ENCODE results near the gene ZFR2. TPM values are rescaled to one million over a fixed set of nuclear protein-coding genes. Genes with fewer than 3 reads are reported as not detected.

ZFR2 gene
- total RNA-seq, 1 donor from 2014 or later, result not detected

- Histone ChIP-seq H3K4me1 (no peaks in the 10 kb centered on the region), H3K4me3 (no peak overlapping the region), H3K27me3 (ENCODE audit: low read depth) (peaks cover 33% of the 10 kb centered on the region), H3K27ac (replicated peaks) (no peak overlapping the region), H3K36me3 (no peaks in the 10 kb centered on the region), H3K9me3 (replicated peaks) (peaks cover 22% of the 10 kb centered on the region)
- DNase-seq, result no peak
- TF ChIP-seq CTCF (IDR thresholded peaks at IDR 0.05; ENCODE audit: borderline replicate concordance), result no peak
- intact Hi-C loops (cut with micrococcal nuclease), result no loop called here
These were observed 75.0 kb downstream of the ZFR2 start for GRCh38 chr19:3793799-3794198.

- DNase-seq, result no peak
- H3K27ac ChIP-seq (replicated peaks), result no peak overlapping the region
- no peak for TF ChIP-seq CTCF (IDR thresholded peaks at IDR 0.05; ENCODE audit: borderline replicate concordance)
- no peak overlapping the region for H3K4me3 ChIP-seq
- H3K4me1 ChIP-seq, result no peaks in the 10 kb centered on the region
- no peaks in the 10 kb centered on the region for H3K36me3 ChIP-seq
- H3K9me3 ChIP-seq (replicated peaks), result peaks cover 21% of the 10 kb centered on the region
- peaks cover 37% of the 10 kb centered on the region for H3K27me3 ChIP-seq (ENCODE audit: low read depth)
- intact Hi-C loops (cut with micrococcal nuclease), result no loop called here
These were observed 76.7 kb downstream of the ZFR2 start for GRCh38 chr19:3792114-3792513.

GRCh38 chr19:3790941-3791340 is 77.9 kb downstream of the ZFR2 start:
- Histone ChIP-seq H3K27ac (replicated peaks) (no peak overlapping the region), H3K4me3 (no peak overlapping the region), H3K36me3 (no peaks in the 10 kb centered on the region), H3K4me1 (peaks cover 2% of the 10 kb centered on the region), H3K9me3 (replicated peaks) (peaks cover 9% of the 10 kb centered on the region), H3K27me3 (ENCODE audit: low read depth) (peaks cover 49% of the 10 kb centered on the region)
- intact Hi-C loops (cut with micrococcal nuclease), result no loop called here
- TF ChIP-seq CTCF (IDR thresholded peaks at IDR 0.05; ENCODE audit: borderline replicate concordance), result no peak
- no peak for DNase-seq

- peaks cover 6% of the 10 kb centered on the region for H3K9me3 ChIP-seq (replicated peaks)
- peaks cover 8% of the 10 kb centered on the region for H3K4me1 ChIP-seq
- intact Hi-C loops (cut with micrococcal nuclease), result no loop called here
- H3K36me3 ChIP-seq, result no peaks in the 10 kb centered on the region
- no peak for DNase-seq
- no peak overlapping the region for H3K4me3 ChIP-seq
- peaks cover 56% of the 10 kb centered on the region for H3K27me3 ChIP-seq (ENCODE audit: low read depth)
- TF ChIP-seq CTCF (IDR thresholded peaks at IDR 0.05; ENCODE audit: borderline replicate concordance), result no peak
- H3K27ac ChIP-seq (replicated peaks), result no peak overlapping the region
These were observed 78.6 kb downstream of the ZFR2 start for GRCh38 chr19:3790209-3790734.

GRCh38 chr19:3788996-3789778 is 79.7 kb downstream of the ZFR2 start:
- no peak for DNase-seq
- Histone ChIP-seq H3K36me3 (no peaks in the 10 kb centered on the region), H3K27me3 (ENCODE audit: low read depth) (peaks cover 67% of the 10 kb centered on the region), H3K4me1 (peaks cover 8% of the 10 kb centered on the region), H3K27ac (replicated peaks) (no peak overlapping the region), H3K4me3 (no peak overlapping the region), H3K9me3 (replicated peaks) (peaks cover 6% of the 10 kb centered on the region)
- intact Hi-C loops (cut with micrococcal nuclease), result no loop called here
- TF ChIP-seq CTCF (IDR thresholded peaks at IDR 0.05; ENCODE audit: borderline replicate concordance), result no peak
